GM21360 (cell line): Measurements from ENCODE around the gene GRIN2C.

ENCODE experiments used
- ATAC-seq: cut with Tn5 transposase; IDR thresholded peaks from one replicate; pipeline ENCODE4 v1.9.1; 2021; ENCODE audit warnings: mild to moderate bottlenecking, moderate library complexity; ENCODE audit not compliant: unreplicated experiment

Gene GRIN2C

DNA sequence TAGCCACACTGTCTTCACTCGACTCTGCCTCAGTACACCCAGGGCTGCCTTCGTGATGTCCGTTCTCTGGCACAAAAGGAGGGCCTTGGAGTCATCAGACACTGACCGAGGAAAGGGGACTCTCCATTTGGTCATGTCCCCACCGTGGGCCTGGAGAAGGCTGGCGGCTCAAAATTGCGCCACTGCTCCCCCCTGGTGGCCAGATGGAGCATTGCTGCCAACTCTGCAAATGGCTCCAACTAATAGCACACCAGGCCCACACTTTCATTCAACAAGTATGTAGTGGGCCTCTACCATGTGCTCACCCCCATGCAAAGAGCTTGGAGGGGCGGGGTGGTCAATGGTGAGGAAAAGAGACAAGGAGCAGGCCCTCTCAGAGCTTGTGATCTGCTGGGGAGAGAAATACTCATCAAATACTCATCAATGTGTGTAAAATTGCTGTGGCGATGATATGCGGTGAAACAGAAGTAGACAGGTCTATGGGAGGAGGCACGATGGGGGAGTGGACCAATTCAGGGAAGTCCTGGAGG, 5.2 kb upstream of the GRIN2C start:
- no peak for ATAC-seq

GRCh38 chr17:74864297-74864865, 4.7 kb upstream of the GRIN2C start:
- no peak for ATAC-seq

DNA sequence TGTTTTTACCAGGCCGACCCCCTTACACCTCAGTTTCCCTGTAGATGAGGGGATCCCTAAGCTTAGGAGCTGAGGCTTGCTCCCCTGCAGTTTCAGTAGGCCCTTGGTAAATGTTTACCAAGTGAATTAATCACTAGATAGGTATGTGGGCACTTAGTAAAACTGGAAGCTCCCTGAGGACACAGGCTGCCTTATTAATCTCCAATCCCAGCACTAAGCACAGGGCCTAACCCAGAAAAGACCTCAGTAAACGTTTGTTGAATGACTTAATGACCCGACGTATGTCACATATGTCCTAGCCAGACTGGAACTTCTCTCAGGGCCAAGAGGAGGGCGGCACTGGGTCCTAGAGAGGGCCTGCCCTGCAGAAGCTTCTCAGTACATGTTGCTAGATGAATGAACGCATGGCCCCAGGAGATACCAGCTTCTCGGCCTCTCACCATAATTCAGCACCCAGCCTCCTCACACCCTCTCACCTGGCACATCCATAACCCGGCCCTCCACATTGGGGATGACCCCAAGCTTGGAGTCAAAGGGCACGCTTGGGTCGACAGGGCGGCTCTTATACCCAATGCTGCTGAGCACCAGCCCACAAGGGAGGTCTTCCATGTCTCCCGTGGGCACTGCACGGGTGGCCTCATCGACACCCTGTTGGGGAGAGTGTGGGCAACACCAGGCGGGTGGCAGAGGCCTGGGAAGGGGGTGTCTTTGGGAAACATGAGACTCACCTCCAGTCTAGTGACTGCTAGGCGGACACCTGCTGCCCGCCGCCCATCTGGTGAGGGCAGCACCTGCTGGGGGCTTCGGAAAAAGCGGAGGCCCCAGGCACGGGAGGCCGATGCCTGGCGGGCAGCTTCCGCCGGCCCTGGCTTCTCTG, 4.0 kb upstream of the GRIN2C start:
- no peak for ATAC-seq

GRCh38 chr17:74862919-74863318, 3.2 kb upstream of the GRIN2C start:
- no peak for ATAC-seq

DNA sequence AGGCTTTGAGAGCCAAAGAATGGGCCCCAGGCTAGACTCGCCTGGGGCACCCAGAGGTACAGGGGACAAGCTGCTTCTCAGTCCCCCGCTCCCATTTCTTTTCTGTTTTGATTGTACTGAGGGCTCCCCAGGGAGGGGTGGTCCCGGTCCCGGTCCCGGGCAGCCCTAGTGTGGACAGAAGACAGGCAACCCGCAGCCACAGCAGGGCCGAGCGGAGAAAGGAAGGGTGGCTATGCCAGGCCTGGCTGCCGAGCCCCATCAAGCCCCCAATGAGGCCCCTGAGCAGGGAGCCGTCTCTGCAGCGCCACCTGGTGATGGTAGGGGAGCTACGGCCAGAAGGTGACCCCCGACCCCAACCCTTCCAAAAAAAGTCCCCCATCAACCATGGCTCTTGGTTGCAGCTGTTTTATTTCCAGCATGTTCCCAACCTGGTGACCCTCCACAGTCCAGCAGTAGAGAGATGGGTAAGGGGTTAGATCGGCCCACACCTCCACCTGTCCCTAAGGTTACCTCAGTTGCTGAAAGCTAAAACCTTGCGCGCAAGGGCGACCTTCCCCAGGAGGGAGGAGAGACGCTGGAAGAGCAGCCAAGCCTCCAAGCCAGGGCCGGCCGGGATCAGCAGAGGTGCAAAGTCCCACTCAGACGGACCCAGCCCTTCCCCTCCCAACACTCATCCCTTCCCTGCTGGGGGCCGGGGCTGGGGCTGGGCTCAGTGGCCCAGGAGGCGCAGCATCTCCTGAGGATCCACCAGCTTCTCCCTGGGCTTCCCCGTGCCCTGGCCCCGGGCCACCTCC, 2.6 kb upstream of the GRIN2C start:
- ATAC-seq = no peak

DNA sequence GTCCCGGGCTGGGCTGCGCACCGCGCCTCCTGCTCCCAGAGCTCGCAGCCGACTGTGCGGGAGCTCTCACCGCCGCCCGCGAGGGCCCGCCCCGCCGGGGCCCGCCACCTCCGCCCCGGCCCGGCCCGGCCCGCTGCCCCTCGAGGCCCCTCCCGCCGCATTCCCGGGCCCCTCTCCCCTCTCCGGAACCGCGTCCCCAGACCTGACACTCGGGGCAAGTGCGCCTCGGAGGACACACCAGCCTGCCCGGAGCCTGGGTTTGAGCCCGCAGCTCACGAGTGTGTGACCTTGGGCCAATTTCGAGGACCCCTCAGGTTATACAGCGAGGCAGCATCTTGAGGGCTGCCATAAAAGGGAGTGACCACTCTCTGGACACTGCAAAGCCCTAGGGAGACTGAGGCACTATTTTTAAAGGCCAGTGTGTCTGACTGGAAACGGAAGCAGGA, 2.0 kb upstream of the GRIN2C start:
- ATAC-seq = no peak

DNA sequence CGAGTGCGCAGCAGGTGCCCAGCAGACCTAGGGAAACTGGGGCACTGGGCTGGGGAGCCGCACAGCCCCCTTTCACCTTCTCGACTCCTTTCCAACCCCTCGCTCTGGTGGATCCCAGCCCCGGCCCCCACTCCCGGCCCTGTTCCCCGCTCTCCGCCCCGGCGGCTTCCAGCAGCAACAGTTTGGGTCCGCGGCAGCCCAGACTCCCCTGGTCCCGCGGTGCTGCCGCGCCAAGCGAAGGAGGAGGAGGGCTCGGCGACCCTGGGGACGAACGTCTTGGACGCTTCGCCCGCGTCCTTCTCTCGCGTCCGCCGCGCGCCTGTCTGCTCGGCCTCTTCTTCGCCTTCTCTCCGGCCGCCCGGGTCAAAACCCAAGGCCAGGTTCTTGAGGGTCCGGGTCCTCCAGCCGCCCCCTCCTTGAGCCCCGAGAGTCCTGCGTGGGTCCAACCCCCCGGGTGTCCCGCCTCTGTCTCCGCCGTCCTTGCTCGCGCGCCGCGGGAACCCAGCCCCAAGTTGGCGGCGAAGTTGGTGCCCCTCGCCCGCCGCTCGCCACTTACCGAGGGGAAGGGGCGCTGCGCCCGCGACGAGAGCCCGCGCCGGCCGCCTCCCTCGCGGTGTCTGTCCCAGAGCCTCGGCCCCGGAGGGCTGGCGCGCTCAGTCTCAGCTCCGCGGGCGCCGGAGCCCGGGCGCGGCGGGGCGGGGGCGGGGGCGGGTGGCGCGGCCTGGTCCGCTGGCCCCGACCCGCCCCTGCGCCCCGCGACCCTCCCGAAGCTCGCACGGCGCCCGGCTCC, 1.4 kb upstream of the GRIN2C start:
- ATAC-seq = no peak

DNA sequence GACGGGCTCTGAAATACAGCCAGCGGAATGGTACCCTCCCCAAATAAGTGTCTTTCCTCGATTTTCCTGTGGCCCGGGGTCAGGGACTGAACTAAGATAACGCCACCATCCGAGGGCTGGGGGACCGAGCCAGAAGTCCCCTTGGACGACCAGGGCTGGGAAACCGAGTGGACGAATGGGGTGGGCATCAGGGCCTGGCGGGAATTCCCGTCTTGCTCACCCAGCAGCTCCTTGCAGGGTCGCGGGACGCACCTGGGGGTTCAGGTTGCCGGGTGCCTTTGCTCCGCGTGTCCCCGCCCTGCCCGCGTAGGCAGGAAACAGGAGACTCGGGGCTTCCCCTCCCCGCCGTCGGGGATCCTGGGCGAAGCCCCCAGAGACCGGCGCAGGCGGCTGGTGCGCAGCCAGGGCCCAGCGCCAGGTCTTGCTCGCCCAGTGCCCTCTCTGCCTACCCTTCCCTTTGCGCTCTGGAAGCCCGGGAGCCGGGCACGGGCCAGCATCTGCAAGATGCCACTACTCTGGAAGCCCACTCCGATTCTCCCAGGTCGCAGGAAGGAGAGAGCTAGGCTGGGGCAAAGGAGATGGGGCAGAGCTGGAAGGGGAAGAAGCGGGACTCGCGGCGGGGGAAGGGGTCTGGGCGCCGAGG, 665 bp upstream of the GRIN2C start:
- ATAC-seq = no peak

- no peak for ATAC-seq
Measured at GRCh38 chr17:74858672-74859458, 820 bp downstream of the GRIN2C start.

DNA sequence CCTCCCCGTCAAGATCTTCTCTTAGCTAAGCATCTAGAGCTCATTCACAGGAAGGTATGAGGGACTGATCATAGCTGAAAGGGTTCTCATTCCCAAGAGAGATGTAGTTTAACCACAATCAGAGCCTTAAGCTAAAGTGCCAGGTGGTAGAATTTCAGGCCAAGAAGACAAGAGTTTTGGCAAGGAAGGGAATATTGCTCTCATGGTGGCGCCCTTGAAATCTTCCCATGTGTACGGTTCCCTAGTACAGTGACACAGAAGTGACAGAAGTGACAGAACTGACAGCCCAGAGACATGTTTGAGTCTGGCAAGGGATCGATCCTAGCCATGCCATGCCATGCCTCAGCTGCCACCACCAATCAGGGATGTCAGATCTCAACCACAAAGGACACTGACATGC, 2.5 kb downstream of the GRIN2C start:
- no peak for ATAC-seq

- no peak for ATAC-seq
Measured at GRCh38 chr17:74856112-74856511, 3.6 kb downstream of the GRIN2C start.

- no peak for ATAC-seq
Measured at GRCh38 chr17:74855323-74855722, 4.4 kb downstream of the GRIN2C start.

DNA sequence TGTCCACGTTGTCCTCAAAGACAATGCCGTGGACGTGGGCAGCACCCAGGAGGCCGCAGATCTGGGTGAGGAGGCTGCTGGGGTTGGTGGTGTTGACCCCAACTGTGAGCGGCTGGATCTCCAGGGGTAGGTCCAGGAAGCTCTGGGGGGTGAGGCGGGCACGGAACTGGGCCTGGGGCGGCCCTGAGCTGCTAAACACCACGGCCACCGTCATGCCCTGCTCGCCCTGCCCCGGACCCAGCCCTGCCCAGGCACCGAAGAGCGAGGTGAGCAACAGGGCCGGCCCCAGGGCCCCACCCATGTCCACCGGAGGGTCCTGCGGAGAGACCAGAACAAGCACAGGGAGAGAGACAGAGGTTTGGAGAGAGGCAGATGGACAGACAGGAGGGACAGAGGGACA, 4.9 kb downstream of the GRIN2C start:
- ATAC-seq = no peak

GRCh38 chr17:74853669-74854068, 6.0 kb downstream of the GRIN2C start:
- ATAC-seq = no peak

GRCh38 chr17:74853048-74853397, 6.7 kb downstream of the GRIN2C start:
- ATAC-seq = no peak

GRCh38 chr17:74852237-74853047, 7.2 kb downstream of the GRIN2C start:
- ATAC-seq = no peak

- no peak for ATAC-seq
Measured at GRCh38 chr17:74851612-74852236, 8.0 kb downstream of the GRIN2C start.

DNA sequence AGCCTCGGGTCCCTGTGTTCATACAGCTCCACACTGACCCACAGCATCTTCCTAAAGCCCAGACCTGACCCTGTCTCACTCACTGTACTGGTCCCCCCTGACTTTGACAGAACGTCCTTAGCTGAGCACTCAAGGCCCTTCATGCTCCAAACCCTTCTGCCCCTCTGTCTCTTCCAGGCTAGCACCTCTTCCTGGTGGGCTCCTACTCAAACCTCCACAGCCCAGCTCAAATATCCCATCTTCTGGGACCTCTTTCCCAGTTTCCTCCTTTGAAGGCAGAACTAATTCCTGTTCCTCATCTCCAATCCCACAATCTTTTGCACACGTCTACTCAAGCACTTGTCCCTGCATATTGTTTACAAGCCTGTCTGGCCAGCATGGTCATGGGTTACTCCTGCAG, 8.8 kb downstream of the GRIN2C start:
- ATAC-seq = no peak
